ENCODE data around the gene BRSK1. TPM values are rescaled to one million over a fixed set of nuclear protein-coding genes. Genes with fewer than 3 reads are reported as not detected.

The BRSK1 gene
- total and polyA plus RNA-seq, 10 donors = 0.70 to 2.9 (median 1.6) TPM

DNA sequence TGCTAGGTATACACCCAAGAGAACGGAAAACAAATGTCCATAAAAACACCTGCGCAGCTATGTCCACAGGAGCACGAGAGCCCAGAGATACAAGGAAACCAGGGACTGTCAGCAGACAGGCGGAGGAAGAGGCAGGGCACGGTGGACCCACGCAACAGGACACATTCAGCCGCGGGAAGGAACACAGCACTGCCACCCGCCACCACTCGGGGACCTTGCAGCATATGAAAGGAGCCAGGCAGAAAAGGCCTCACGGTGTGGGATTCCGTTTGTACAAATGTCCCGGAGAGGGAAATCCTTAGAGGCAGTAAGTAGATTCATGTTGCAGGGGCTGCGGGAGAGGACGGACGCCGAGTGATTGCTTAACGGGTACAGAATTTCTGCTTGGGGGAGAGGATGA, 11.7 kb upstream of the BRSK1 start:
- WGBS, 5 donors = 94 to 98% (median 94%) methylated on average over 18 of the region's 18 CpGs

DNA sequence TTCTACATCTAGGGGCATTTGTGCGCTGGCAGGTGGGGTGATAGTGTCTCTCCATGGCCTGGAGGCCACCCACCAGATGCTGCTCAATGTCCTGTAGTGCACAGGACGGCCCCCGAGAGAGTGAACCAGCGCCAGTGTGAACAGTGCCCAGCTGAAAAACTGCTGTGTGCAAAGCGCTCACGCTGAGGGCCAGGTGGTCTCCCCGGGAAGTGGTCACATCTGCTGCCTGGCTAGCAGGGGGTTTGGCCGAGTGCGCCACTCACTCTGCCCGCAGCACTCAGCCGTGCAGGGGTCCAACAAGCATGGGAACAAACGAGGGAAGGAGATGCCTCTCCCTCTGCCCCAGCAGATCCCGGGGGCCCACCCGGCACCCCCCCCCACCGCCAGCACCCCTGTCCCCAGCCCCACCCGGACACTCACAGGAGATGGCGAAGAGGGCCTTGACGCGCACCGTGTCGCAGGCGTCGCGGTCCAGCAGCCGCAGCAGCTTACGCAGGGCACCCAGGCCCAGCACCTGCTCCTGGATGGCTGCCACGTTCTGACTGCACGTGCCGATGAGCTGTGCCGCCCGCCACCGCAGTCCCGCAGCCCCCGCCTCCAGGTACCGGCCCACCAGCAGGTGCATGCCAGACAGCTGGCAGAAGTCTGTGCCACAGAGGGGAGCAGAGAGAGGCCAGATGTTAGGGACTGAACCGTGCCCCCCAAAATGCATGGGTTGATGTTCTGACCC, 9.7 kb upstream of the BRSK1 start:
- Histone ChIP-seq H3K27ac (no peak overlapping the region), H3K36me3 (peaks cover 0 to 74% (median 39%) of the 10 kb centered on the region in 6 donors), H3K9me3 (no peaks in the 10 kb centered on the region), H3K4me1 (peaks cover 8 to 49% (median 34%) of the 10 kb centered on the region in 6 donors), H3K4me3 (no peak overlapping the region), H3K27me3 (replicated peaks in 1 of 7) (no peaks in the 10 kb centered on the region)
- WGBS, 5 donors = 93 to 98% (median 96%) methylated on average over 26 to 36 of the region's 36 CpGs
- TF ChIP-seq, protein P1, sequence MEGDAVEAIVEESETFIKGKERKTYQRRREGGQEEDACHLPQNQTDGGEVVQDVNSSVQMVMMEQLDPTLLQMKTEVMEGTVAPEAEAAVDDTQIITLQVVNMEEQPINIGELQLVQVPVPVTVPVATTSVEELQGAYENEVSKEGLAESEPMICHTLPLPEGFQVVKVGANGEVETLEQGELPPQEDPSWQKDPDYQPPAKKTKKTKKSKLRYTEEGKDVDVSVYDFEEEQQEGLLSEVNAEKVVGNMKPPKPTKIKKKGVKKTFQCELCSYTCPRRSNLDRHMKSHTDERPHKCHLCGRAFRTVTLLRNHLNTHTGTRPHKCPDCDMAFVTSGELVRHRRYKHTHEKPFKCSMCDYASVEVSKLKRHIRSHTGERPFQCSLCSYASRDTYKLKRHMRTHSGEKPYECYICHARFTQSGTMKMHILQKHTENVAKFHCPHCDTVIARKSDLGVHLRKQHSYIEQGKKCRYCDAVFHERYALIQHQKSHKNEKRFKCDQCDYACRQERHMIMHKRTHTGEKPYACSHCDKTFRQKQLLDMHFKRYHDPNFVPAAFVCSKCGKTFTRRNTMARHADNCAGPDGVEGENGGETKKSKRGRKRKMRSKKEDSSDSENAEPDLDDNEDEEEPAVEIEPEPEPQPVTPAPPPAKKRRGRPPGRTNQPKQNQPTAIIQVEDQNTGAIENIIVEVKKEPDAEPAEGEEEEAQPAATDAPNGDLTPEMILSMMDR (IDR thresholded peaks at IDR 0.05 in 8 of 11, conservative IDR thresholded peaks at IDR 0.05 in 3 of 11) = no peak
- TF ChIP-seq POLR2AphosphoS5 (IDR thresholded peaks at IDR 0.05) (no peak), POLR2A (IDR thresholded peaks at IDR 0.05) (no peak)
- DNase-seq = no peak
- intact Hi-C loops (cut with DNase I; ENCODE audit: low total_unique reads) = no loop called here

More for the DNA sequence above, 11.7 kb upstream of the BRSK1 start:
- peaks cover 3 to 29% (median 19%) of the 10 kb centered on the region in 6 donors for H3K4me1 ChIP-seq
- peaks cover 0 to 79% (median 32%) of the 10 kb centered on the region in 6 donors for H3K36me3 ChIP-seq
- no peaks in the 10 kb centered on the region for H3K27me3 ChIP-seq (replicated peaks in 1 of 7)
- no peak overlapping the region for H3K4me3 ChIP-seq
- H3K9me3 ChIP-seq = no peaks in the 10 kb centered on the region
- intact Hi-C loops (cut with DNase I; ENCODE audit: low total_unique reads) = no loop called here
- no peak overlapping the region for H3K27ac ChIP-seq
- no peak for DNase-seq
- TF ChIP-seq POLR2A (IDR thresholded peaks at IDR 0.05) (no peak), POLR2AphosphoS5 (IDR thresholded peaks at IDR 0.05) (no peak)
- TF ChIP-seq, protein P1 (IDR thresholded peaks at IDR 0.05 in 8 of 11, conservative IDR thresholded peaks at IDR 0.05 in 3 of 11) = no peak

DNA sequence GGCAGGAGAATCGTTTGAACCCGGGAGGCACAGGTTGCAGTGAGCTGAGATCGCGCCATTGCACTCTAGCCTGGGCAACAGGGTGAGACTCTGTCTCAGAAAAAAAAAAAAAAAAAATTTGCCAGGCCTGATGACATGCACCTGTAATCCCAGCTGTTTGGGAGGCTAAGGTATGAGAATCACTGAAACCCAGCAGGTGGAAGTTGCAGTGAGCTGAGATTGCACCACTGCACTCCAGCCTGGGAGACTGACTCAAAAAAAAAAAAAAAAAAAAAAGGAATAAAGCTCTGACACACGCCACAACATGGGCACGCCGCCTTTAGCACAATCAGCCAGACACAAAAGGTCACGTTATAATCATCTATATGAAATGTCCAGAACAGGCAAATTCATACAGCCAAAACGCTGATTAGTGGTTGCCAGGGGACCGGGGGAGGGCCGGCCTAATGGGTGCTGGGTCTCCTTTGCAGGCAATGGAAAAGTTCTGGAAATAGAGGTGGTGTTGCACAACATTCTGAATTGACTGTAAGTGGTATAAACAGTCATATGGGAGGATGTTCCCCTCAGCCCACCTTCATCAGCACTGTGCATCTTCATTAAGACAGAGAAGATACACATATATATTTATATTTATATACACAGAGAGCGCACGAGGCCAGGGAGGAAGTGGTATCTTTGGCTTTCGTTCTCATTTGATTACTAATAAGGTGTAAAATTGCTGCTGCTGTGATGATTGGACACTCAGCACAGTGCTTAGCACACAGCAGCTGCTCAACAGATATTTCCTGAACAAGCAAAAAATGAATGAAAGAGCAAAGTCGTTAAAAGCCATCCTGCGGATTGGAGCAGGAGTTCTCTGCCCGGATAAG, 7.7 kb upstream of the BRSK1 start:
- H3K4me3 ChIP-seq = peak overlapping the region in 1 of 8 donors; percentile 22
- 56 to 65% (median 58%) methylated on average over 17 of the region's 17 CpGs for WGBS, 5 donors
- intact Hi-C loops (cut with DNase I; ENCODE audit: low total_unique reads) = no loop called here
- H3K27me3 ChIP-seq (replicated peaks in 1 of 7) = no peaks in the 10 kb centered on the region
- DNase-seq = no peak
- H3K27ac ChIP-seq = peak overlapping the region in 7 of 8 donors; percentile 9 to 85 (median 65)
- H3K36me3 ChIP-seq = peaks cover 0 to 57% (median 39%) of the 10 kb centered on the region in 6 donors
- H3K4me1 ChIP-seq = peaks cover 17 to 68% (median 47%) of the 10 kb centered on the region in 6 donors
- TF ChIP-seq POLR2AphosphoS5 (IDR thresholded peaks at IDR 0.05) (no peak), POLR2A (IDR thresholded peaks at IDR 0.05) (no peak)
- TF ChIP-seq, protein P1 (IDR thresholded peaks at IDR 0.05 in 8 of 11, conservative IDR thresholded peaks at IDR 0.05 in 3 of 11) = no peak
- no peaks in the 10 kb centered on the region for H3K9me3 ChIP-seq
